Posterior vena cava (tissue), 2 donors: ENCODE measurements around the gene SPANXN5. TPM values are rescaled to one million over a fixed set of nuclear protein-coding genes. Genes with fewer than 3 reads are reported as not detected.
A peak's percentile ranks its signal among the peaks of the same experiment; 100 is the strongest.
"Not testable (repeated sequence)": the region's sequence is repeated elsewhere in the genome, so short reads cannot be mapped to it uniquely, and the experiment has no call there.

Source experiments
- DNase-seq: peaks from one replicate; pipeline ENCODE4 v3.0.0-alpha.2; 2020; ENCODE audit warnings: low spot score
- intact Hi-C, 2 donors: fragments of 100-400 bp; cut with DNase I; formaldehyde crosslinking; loops; one replicate each; pipeline versions ENCODE4 v1.14.1 to v1.14.2; 2022 to 2023
- long read RNA-seq, 2 donors: library from polyadenylated mRNA; unstranded; transcript quantifications; one replicate each; pipeline ENCODE4 v2.0.0, GENCODE V29; 2020 to 2021
- total RNA-seq, 2 donors: library from RNA; stranded (reverse); fragmentation: NEBNext Ultra II Directional; extraction: Animal tissue kit (Norgen Biotek cat#: 25700); gene quantifications; one replicate each; pipeline ENCODE4 v1.2.1, GENCODE V29; 2021
- donor health status: DM: yes; HTN: yes; CAD: no.
- donor health status: DM: yes; HTN: yes; CAD: no.

The SPANXN5 gene
- not detected for total RNA-seq
- long read RNA-seq, donor 1, result 0 reads
- long read RNA-seq, donor 2, result 0 reads

- DNase-seq, intact Hi-C loops: not testable (repeated sequence)
Observed at GRCh38 chrX:52797327-52797726, at the start of gene SPANXN5. Gene SPANXN5 (minus strand): TSS chrX:52797427. CDS start chrX:52797348, 79 bp downstream.

GRCh38 chrX:52843619-52844018 is 46.4 kb upstream of the SPANXN5 start:
- DNase-seq, intact Hi-C loops: not testable (repeated sequence)

GRCh38 chrX:52839137-52839536 is 41.9 kb upstream of the SPANXN5 start:
- no peak for DNase-seq
- intact Hi-C loops, result no loop called here

GRCh38 chrX:52830551-52830950 is 33.3 kb upstream of the SPANXN5 start:
- intact Hi-C loops, result no loop called here
- DNase-seq, result no peak

GRCh38 chrX:52824608-52825007 is 27.4 kb upstream of the SPANXN5 start:
- DNase-seq, result no peak
- intact Hi-C loops, result no loop called here

GRCh38 chrX:52821079-52821760 is 24.0 kb upstream of the SPANXN5 start:
- DNase-seq, result no peak
- intact Hi-C loops, result no loop called here

GRCh38 chrX:52819788-52820187 is 22.6 kb upstream of the SPANXN5 start:
- intact Hi-C loops, result no loop called here
- no peak for DNase-seq

GRCh38 chrX:52811065-52811625 is 13.9 kb upstream of the SPANXN5 start, which contains the start of gene XAGE5:
Gene XAGE5 (plus strand): TSS chrX:52811287. CDS start chrX:52812567, 1,280 bp downstream.
- intact Hi-C loops, result no loop called here
- no peak for DNase-seq

- DNase-seq, intact Hi-C loops: not testable (repeated sequence)
Observed at GRCh38 chrX:52804876-52805275, 7.6 kb upstream of the SPANXN5 start.

GRCh38 chrX:52773504-52773903 is 23.7 kb downstream of the SPANXN5 start:
- peak; percentile 42 for DNase-seq
- intact Hi-C loops, result not testable (repeated sequence)

- DNase-seq, result peak; percentile 0
- intact Hi-C loops, result not testable (repeated sequence)
Observed at GRCh38 chrX:52765983-52766382, 31.2 kb downstream of the SPANXN5 start.

- DNase-seq, intact Hi-C loops: not testable (repeated sequence)
Observed at GRCh38 chrX:52750952-52751351, 46.3 kb downstream of the SPANXN5 start, which contains the start of gene SSX2B. Gene SSX2B (plus strand): TSS chrX:52751252. CDS start chrX:52752681, 1,429 bp downstream.

Other genes starting within 250 kb of the SPANXN5 start
- not detected for gene SSX7, start 142.5 kb downstream of the SPANXN5 start, total RNA-seq
- not detected for gene SSX2, start 90.2 kb downstream of the SPANXN5 start, total RNA-seq
- not detected for gene SSX2B, start 46.2 kb downstream of the SPANXN5 start, total RNA-seq
- gene XAGE5, start 13.9 kb upstream of the SPANXN5 start, total RNA-seq, result not detected
- not detected for gene XAGE3, start 70.7 kb upstream of the SPANXN5 start, total RNA-seq
- gene FAM156B, start 99.9 kb upstream of the SPANXN5 start, total RNA-seq, result 10 to 100 TPM in 1 of 2 donors, 1 to 10 TPM in 1; 7.9 to 14.2 TPM
- 10 to 100 TPM; 10.8 to 17.5 TPM for gene FAM156A, start 161.1 kb upstream of the SPANXN5 start, total RNA-seq